Left cardiac atrium (tissue), 2 donors: ENCODE results near the gene PCBD2. TPM values are rescaled to one million over a fixed set of nuclear protein-coding genes. Genes with fewer than 3 reads are reported as not detected.

Source experiments
- microRNA-seq, 2 donors: library from miRNA; unstranded; fragments of <30 nt; microRNA quantifications; one replicate each; pipeline ENCODE4 v1.2.0, GENCODE V29; 2020
- total RNA-seq, 2 donors: library from RNA; stranded (reverse); fragmentation: NEBNext Ultra II Directional; extraction: Animal tissue kit (Norgen Biotek cat#: 25700); gene quantifications; one replicate each; pipeline ENCODE4 v1.2.1, GENCODE V29; 2021
- donor health status: DM: no; HTN: yes; CAD: no; lungs with severe emphysema.
- donor health status: DM: yes; HTN: yes; CAD: no.

PCBD2 gene
- total RNA-seq, 2 donors from 2014 or later, result 17.3 to 18.8 TPM

Small RNA genes within 50 kb of the gene (microRNA-seq; reads per million reads assigned to microRNA genes)
- 0 to 0.27 reads per million in 2 donors for gene MIR4461

Other genes starting within 250 kb of the PCBD2 start
- gene CAMLG, start 166.6 kb upstream of the PCBD2 start, total RNA-seq, result 10 to 100 TPM; 19.8 to 21.4 TPM
- gene DDX46, start 146.4 kb upstream of the PCBD2 start, total RNA-seq, result 10 to 100 TPM; 21.9 to 33.1 TPM
- 10 to 100 TPM; 27.9 to 31.1 TPM for gene C5orf24, start 59.2 kb upstream of the PCBD2 start, total RNA-seq
- 10 to 100 TPM; 56.3 to 69.2 TPM for gene TXNDC15, start 30.8 kb upstream of the PCBD2 start, total RNA-seq
- gene CATSPER3, start 62.8 kb downstream of the PCBD2 start, total RNA-seq, result under 1 TPM; 0.31 to 0.68 TPM
- not detected for gene PITX1, start 129.1 kb downstream of the PCBD2 start, total RNA-seq